ENCODE results near the gene SMIM24. TPM values are rescaled to one million over a fixed set of nuclear protein-coding genes. Genes with fewer than 3 reads are reported as not detected.

The SMIM24 gene
- total and polyA plus RNA-seq, 9 of the 15 experiments (the other 6 are each of a cell fraction or from before 2014, with no cell fraction given): 0.45 to 12.3 (median 1.4) TPM; not detected in 1

DNA sequence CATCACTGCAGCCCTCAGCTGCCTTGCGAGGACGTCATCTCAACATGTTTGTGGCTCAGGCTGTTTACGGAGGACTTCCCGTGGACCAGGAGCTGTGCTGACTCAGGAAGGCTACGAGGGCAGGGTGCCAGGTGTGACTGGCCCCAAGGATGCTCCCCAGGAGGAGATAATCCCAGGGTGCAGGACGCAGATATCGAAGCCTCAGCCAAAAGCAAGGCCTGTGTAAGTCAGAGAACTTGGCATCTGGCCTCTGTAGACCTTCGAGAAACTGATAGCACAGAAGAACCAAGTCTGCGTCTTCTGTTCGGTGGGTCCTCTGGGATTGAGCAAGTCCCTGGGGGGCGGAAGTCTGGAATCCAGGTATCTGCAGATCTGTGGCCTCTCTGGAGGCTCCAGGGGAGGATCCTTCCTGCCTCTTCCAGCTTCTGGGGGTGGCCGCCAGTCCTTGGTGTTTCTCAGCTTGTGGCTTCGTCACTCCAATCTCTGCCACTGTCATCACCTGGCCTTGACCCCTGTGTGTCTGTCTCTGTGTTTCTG lies 22.8 kb upstream of the SMIM24 start:
- ChIA-PET POLR2A (interaction anchor here (0.9 to 1.3 kb wide), 4 partner anchors 10 to 24 kb away, joined by 3 to 5 read pairs (median 4); no protein-coding TSS in a partner anchor), CTCF (ENCODE audit: low intra/inter-chr PET ratio) (no interaction called here)
- 13% methylated on average over 13 of the region's 13 CpGs for WGBS (ENCODE audit: insufficient coverage, low coverage, missing lambda C conversion rate)
- H3K9me3 ChIP-seq (replicated peaks; ENCODE audit: control insufficient read depth, insufficient read depth, low read depth, low read length): no peaks in the 10 kb centered on the region
- peaks cover 46% of the 10 kb centered on the region for H3K79me2 ChIP-seq (ENCODE audit: control insufficient read depth, insufficient read depth, low read length)
- H3K27ac ChIP-seq (ENCODE audit: extremely low read depth, low read depth, low read length): peak overlapping the region; percentile 53; the same call in 2 of the 3 replicates
- ATAC-seq (no peak), FAIRE-seq (peak; percentile 35), DNase-seq (ENCODE audit: extremely low read depth in 1 of 4, low spot score in 3 of 4) (peak in 2 of 4 experiments; percentile 56 to 82)
- H3K4me2 ChIP-seq (ENCODE audit: insufficient read depth, low read length): peak overlapping the region; percentile 56
- in situ Hi-C loops (cut with MboI) (no loop called here), intact Hi-C loops (cut with micrococcal nuclease) (no loop called here)
- H2AFZ ChIP-seq (ENCODE audit: low read depth, low read length): peak overlapping the region; percentile 80
- H3K9ac ChIP-seq (ENCODE audit: insufficient read depth in 1 of 2, low read depth in 2 of 2, low read length in 2 of 2): peak overlapping the region in 1 of 2 experiments; percentile 78; a peak in 2 of 4 replicates
- peaks cover 18 to 51% of the 10 kb centered on the region in 2 experiments; a peak in 4 of 5 replicates for H3K4me1 ChIP-seq (replicated peaks in 1 of 2; ENCODE audit: control insufficient read depth in 2 of 2, insufficient read depth in 2 of 2, low read length in 2 of 2)
- H4K20me1 ChIP-seq (replicated peaks; ENCODE audit: control insufficient read depth, insufficient read depth, low read length): peaks cover 7% of the 10 kb centered on the region; the same call in 1 of the 2 replicates
- peaks cover 6% of the 10 kb centered on the region; the same call in 2 of the 3 replicates for H3K36me3 ChIP-seq (ENCODE audit: control insufficient read depth, insufficient read depth, low read length)
- H3K4me3 ChIP-seq: no peak overlapping the region
- no peaks in the 10 kb centered on the region for H3K27me3 ChIP-seq (ENCODE audit: control insufficient read depth in 2 of 2, insufficient read depth in 2 of 2, low read length in 2 of 2)
- no TSS peak for BruUV-seq (replicated peaks)
- peaks cover 2% of the 10 kb centered on the region for H3K9me1 ChIP-seq (ENCODE audit: control insufficient read depth, insufficient read depth, low read length)
- peak; percentile 87 for TF ChIP-seq NFIC (IDR thresholded peaks at IDR 0.05)
- no peak for TF ChIP-seq TCF7L2 (IDR thresholded peaks at IDR 0.05; ENCODE audit: low read depth, low read length)
- peak; percentile 19 to 63; a peak in 2 of 4 replicates for TF ChIP-seq RCOR1 (IDR thresholded peaks at IDR 0.05; ENCODE audit: borderline replicate concordance in 1 of 2, low read depth in 2 of 2, low read length in 2 of 2)
- no peak for TF ChIP-seq ELF1 (tag; IDR thresholded peaks at IDR 0.05)
- TF ChIP-seq, protein P1, sequence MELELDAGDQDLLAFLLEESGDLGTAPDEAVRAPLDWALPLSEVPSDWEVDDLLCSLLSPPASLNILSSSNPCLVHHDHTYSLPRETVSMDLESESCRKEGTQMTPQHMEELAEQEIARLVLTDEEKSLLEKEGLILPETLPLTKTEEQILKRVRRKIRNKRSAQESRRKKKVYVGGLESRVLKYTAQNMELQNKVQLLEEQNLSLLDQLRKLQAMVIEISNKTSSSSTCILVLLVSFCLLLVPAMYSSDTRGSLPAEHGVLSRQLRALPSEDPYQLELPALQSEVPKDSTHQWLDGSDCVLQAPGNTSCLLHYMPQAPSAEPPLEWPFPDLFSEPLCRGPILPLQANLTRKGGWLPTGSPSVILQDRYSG (tag; conservative IDR thresholded peaks at IDR 0.05; ENCODE audit: low read depth): 0 out of 2 replicates have a peak, but pooled peaks have one; percentile 33
- TF ChIP-seq ETV5 (CRISPR knock-in tag; IDR thresholded peaks at IDR 0.05; ENCODE audit: low read depth): no peak
- peak; percentile 15 for TF ChIP-seq CCNT2 (IDR thresholded peaks at IDR 0.05; ENCODE audit: borderline replicate concordance, extremely low read depth, insufficient read length, low read depth, low read length)
- no peak for TF ChIP-seq SP1 (CRISPR knock-in tag; IDR thresholded peaks at IDR 0.05)
- TF ChIP-seq, protein P2, sequence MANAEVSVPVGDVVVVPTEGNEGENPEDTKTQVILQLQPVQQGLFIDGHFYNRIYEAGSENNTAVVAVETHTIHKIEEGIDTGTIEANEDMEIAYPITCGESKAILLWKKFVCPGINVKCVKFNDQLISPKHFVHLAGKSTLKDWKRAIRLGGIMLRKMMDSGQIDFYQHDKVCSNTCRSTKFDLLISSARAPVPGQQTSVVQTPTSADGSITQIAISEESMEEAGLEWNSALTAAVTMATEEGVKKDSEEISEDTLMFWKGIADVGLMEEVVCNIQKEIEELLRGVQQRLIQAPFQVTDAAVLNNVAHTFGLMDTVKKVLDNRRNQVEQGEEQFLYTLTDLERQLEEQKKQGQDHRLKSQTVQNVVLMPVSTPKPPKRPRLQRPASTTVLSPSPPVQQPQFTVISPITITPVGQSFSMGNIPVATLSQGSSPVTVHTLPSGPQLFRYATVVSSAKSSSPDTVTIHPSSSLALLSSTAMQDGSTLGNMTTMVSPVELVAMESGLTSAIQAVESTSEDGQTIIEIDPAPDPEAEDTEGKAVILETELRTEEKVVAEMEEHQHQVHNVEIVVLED (CRISPR knock-in tag; IDR thresholded peaks at IDR 0.05): no peak
- TF ChIP-seq POLR2AphosphoS5 (IDR thresholded peaks at IDR 0.05; ENCODE audit: control insufficient read depth, insufficient read depth, low read depth, low read length): peak; percentile 39; the same call in 1 of the 2 replicates
- TF ChIP-seq, protein P3, sequence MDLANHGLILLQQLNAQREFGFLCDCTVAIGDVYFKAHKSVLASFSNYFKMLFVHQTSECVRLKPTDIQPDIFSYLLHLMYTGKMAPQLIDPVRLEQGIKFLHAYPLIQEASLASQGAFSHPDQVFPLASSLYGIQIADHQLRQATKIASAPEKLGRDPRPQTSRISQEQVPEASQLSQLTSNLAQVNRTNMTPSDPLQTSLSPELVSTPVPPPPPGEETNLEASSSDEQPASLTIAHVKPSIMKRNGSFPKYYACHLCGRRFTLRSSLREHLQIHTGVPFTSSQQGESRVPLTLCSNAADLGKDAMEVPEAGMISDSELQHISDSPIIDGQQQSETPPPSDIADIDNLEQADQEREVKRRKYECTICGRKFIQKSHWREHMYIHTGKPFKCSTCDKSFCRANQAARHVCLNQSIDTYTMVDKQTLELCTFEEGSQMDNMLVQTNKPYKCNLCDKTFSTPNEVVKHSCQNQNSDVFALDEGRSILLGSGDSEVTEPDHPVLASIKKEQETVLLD (IDR thresholded peaks at IDR 0.05): no peak
- no peak for TF ChIP-seq MTA2 (IDR thresholded peaks at IDR 0.05; ENCODE audit: low read depth)
- no peak for TF ChIP-seq NR4A1 (CRISPR knock-in tag; IDR thresholded peaks at IDR 0.05)
- TF ChIP-seq NR4A1 (tag; IDR thresholded peaks at IDR 0.05): no peak
- no peak for TF ChIP-seq ZNF408 (CRISPR knock-in tag; IDR thresholded peaks at IDR 0.05; ENCODE audit: low read depth)
- TF ChIP-seq POLR2A (conservative IDR thresholded peaks at IDR 0.05): no peak
- TF ChIP-seq, protein P4, sequence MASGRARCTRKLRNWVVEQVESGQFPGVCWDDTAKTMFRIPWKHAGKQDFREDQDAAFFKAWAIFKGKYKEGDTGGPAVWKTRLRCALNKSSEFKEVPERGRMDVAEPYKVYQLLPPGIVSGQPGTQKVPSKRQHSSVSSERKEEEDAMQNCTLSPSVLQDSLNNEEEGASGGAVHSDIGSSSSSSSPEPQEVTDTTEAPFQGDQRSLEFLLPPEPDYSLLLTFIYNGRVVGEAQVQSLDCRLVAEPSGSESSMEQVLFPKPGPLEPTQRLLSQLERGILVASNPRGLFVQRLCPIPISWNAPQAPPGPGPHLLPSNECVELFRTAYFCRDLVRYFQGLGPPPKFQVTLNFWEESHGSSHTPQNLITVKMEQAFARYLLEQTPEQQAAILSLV (tag; IDR thresholded peaks at IDR 0.05): no peak
- TF ChIP-seq ZNF134 (CRISPR knock-in tag; conservative IDR thresholded peaks at IDR 0.05): no peak
